ENCODE data around the gene UBE2O.

DNA sequence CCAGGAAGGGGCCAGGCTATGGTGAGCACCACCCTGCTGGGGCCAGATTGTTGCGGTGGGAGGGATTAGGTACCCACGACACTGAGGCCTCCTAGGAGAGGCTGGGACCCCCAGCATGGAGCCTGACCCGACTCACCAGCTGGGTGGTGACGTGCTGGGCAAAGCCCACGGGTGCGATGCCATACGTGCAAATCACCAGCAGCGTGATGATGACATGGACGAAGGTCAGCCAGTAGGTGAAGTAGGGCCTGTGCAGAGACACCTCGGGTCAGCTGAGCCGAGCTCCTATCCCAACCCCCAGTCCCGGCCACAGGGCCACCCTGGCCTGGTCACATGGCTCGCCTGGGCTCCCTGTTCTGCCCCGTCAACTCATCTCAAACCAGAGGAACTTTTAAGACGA is 21.9 kb upstream of the UBE2O start:
- TF ChIP-seq POLR2A (IDR thresholded peaks at IDR 0.05), result no peak
- TF ChIP-seq, protein P1, sequence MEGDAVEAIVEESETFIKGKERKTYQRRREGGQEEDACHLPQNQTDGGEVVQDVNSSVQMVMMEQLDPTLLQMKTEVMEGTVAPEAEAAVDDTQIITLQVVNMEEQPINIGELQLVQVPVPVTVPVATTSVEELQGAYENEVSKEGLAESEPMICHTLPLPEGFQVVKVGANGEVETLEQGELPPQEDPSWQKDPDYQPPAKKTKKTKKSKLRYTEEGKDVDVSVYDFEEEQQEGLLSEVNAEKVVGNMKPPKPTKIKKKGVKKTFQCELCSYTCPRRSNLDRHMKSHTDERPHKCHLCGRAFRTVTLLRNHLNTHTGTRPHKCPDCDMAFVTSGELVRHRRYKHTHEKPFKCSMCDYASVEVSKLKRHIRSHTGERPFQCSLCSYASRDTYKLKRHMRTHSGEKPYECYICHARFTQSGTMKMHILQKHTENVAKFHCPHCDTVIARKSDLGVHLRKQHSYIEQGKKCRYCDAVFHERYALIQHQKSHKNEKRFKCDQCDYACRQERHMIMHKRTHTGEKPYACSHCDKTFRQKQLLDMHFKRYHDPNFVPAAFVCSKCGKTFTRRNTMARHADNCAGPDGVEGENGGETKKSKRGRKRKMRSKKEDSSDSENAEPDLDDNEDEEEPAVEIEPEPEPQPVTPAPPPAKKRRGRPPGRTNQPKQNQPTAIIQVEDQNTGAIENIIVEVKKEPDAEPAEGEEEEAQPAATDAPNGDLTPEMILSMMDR (IDR thresholded peaks at IDR 0.05), result no peak
